MCF 10A (cell line): Measurements from ENCODE around the gene PDE6H. TPM values are rescaled to one million over a fixed set of nuclear protein-coding genes. Genes with fewer than 3 reads are reported as not detected.

Source experiments
- Bru-seq: library from RNA; stranded (reverse); fragments of 400-500 nt; gene quantifications from one replicate; lab custom pipeline; 2021; lab: Mats Ljungman, UMichigan
- BruChase-seq, 2 experiments: library from RNA; stranded (reverse); fragments of 400-500 nt; gene quantifications; one replicate each; lab custom pipeline; 2021; lab: Mats Ljungman, UMichigan
- BruUV-seq: library from RNA; stranded (reverse); fragments of 400-500 nt; replicated peaks from 2 replicates; lab custom pipeline; 2021; lab: Mats Ljungman, UMichigan
- CTCF ChIA-PET: fragments of 300-600 bp; sonication (Branson Sonifier 250); formaldehyde crosslinking; extraction: SDS; loops from one replicate; lab custom pipeline; 2021; ENCODE audit warnings: antibody characterized with exemption, inconsistent platforms; lab: Yijun Ruan, JAX
- POLR2A ChIA-PET: fragments of 300-600, 350-650 bp; sonication (Branson Sonifier 250); formaldehyde crosslinking; extraction: SDS; loops from one replicate; lab custom pipeline; 2020; ENCODE audit warnings: antibody characterized with exemption, inconsistent platforms; lab: Yijun Ruan, JAX
- DNase-seq: peaks from one replicate; pipeline ENCODE4 v3.0.0-alpha.2; 2018; ENCODE audit not compliant: unreplicated experiment
- H3K27ac Mint-ChIP-seq: one replicate; pipeline ENCODE4 v1.8.0; 2022; ENCODE audit warnings: mild to moderate bottlenecking, low read depth, mixed read lengths; ENCODE audit not compliant: unreplicated experiment
- H3K27me3 Mint-ChIP-seq: one replicate; pipeline ENCODE4 v1.8.0; 2022; ENCODE audit warnings: mixed read lengths; ENCODE audit not compliant: insufficient read depth, unreplicated experiment
- H3K36me3 Mint-ChIP-seq: one replicate; pipeline ENCODE4 v1.8.0; 2022; ENCODE audit warnings: mild to moderate bottlenecking, moderate library complexity, mixed read lengths; ENCODE audit not compliant: insufficient read depth, unreplicated experiment
- H3K4me1 Mint-ChIP-seq: one replicate; pipeline ENCODE4 v1.8.0; 2022; ENCODE audit warnings: mixed read lengths; ENCODE audit not compliant: insufficient read depth, unreplicated experiment
- H3K4me3 Mint-ChIP-seq: one replicate; pipeline ENCODE4 v1.8.0; 2022; ENCODE audit warnings: mild to moderate bottlenecking, moderate library complexity, mixed read lengths; ENCODE audit not compliant: unreplicated experiment
- H3K9me3 Mint-ChIP-seq: one replicate; pipeline ENCODE4 v1.8.0; 2022; ENCODE audit warnings: mixed read lengths; ENCODE audit not compliant: unreplicated experiment
- intact Hi-C: fragments of 100-400 bp; cut with micrococcal nuclease; formaldehyde crosslinking; loops from 2 replicates; pipeline ENCODE4 v1.14.1; 2022
- long read RNA-seq: library from polyadenylated mRNA; stranded (forward); transcript quantifications from one replicate; pipeline ENCODE4 v2.0.0, GENCODE V29; 2022
- total RNA-seq: library from RNA; stranded (reverse); gene quantifications from 2 replicates; pipeline ENCODE4 v1.2.3, GENCODE V29; 2022
- TF ChIP-seq, protein P1 (sequence below): fragments of 200-600 bp; IDR thresholded peaks from one replicate; pipeline ENCODE4 v1.8.0; 2022; ENCODE audit warnings: antibody characterized with exemption, mild to moderate bottlenecking; ENCODE audit not compliant: unreplicated experiment

Gene PDE6H
- not detected in 2 replicates for total RNA-seq
- not detected for Bru-seq, nascent RNA
- BruChase-seq, experiment 1, labeled RNA remaining after a 6-hour chase: not detected
- percentile 9 among the genes with signal in this experiment for BruChase-seq, experiment 2, labeled RNA remaining after a 2-hour chase
- long read RNA-seq: 0 reads

DNA sequence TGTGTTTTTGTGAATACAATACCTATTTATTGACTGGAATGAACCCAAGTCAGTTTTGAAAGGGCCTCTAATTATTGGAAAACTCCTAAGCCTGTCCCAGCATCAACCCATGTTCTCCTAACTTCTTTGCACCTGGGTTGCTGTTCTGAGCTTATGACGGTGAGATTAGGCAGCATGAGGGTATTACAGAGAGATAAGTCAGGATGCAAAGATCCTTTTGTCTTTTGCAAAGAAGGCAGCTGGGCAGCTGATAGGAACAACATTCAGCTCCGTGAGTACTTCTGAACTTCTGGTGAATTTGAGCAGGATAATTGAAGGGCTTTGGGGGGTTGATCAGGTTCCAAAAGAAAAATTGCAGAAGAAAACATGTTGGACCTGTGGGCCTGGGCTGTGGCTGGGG lies at the start of gene PDE6H:
PDE6H (plus strand) TSS at position 227 of the 400 bp plus-strand sequence. CDS start 4,971 bp downstream, outside the sequence.
- intact Hi-C loops: no loop called here
- no peaks in the 10 kb centered on the region for H3K36me3 Mint-ChIP-seq
- H3K4me3 Mint-ChIP-seq: no peak within 1 kb of the TSS
- BruUV-seq: no TSS peak
- DNase-seq: no peak
- H3K27ac Mint-ChIP-seq: no peak within 1 kb of the TSS
- ChIA-PET POLR2A (interaction anchor here (1.8 kb wide), 1 partner anchor 15 kb away, joined by 4 read pairs; no protein-coding TSS in a partner anchor), CTCF (interaction anchor here (0.8 kb wide), 1 partner anchor 11 kb away, joined by 3 read pairs; no protein-coding TSS in a partner anchor)
- no peaks in the 10 kb centered on the region for H3K9me3 Mint-ChIP-seq
- H3K4me1 Mint-ChIP-seq: no peaks in the 10 kb centered on the region
- no peaks in the 10 kb centered on the region for H3K27me3 Mint-ChIP-seq
- TF ChIP-seq, protein P1, sequence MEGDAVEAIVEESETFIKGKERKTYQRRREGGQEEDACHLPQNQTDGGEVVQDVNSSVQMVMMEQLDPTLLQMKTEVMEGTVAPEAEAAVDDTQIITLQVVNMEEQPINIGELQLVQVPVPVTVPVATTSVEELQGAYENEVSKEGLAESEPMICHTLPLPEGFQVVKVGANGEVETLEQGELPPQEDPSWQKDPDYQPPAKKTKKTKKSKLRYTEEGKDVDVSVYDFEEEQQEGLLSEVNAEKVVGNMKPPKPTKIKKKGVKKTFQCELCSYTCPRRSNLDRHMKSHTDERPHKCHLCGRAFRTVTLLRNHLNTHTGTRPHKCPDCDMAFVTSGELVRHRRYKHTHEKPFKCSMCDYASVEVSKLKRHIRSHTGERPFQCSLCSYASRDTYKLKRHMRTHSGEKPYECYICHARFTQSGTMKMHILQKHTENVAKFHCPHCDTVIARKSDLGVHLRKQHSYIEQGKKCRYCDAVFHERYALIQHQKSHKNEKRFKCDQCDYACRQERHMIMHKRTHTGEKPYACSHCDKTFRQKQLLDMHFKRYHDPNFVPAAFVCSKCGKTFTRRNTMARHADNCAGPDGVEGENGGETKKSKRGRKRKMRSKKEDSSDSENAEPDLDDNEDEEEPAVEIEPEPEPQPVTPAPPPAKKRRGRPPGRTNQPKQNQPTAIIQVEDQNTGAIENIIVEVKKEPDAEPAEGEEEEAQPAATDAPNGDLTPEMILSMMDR: no peak

DNA sequence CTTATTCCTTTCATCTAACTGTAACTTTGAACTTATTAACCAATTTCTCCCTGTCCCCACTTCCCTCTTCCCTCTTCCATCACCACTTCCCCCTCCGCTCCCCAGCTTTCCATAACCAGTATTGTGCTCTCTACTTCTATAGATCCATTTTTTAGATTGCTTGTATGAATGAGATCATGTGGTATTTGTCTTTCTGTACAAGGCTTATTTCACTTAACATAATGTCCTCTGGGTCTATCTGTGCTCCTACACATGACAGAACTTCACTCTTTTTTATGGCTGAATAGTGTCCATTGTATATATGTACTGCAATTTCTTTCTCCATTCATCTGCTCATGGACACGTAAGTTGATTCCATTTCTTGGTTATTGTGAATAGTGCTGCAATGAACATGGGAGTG lies 48.9 kb upstream of the PDE6H start:
- no peaks in the 10 kb centered on the region for H3K27me3 Mint-ChIP-seq
- H3K36me3 Mint-ChIP-seq: no peaks in the 10 kb centered on the region
- intact Hi-C loops: no loop called here
- no peaks in the 10 kb centered on the region for H3K4me1 Mint-ChIP-seq
- POLR2A ChIA-PET: no interaction called here
- no peak overlapping the region for H3K27ac Mint-ChIP-seq
- CTCF ChIA-PET: interaction anchor here (0.7 kb wide), 1 partner anchor 24 kb away, joined by 3 read pairs; no protein-coding TSS in a partner anchor
- TF ChIP-seq, protein P1: no peak
- no peaks in the 10 kb centered on the region for H3K9me3 Mint-ChIP-seq
- no peak overlapping the region for H3K4me3 Mint-ChIP-seq
- no TSS peak for BruUV-seq
- no peak for DNase-seq

DNA sequence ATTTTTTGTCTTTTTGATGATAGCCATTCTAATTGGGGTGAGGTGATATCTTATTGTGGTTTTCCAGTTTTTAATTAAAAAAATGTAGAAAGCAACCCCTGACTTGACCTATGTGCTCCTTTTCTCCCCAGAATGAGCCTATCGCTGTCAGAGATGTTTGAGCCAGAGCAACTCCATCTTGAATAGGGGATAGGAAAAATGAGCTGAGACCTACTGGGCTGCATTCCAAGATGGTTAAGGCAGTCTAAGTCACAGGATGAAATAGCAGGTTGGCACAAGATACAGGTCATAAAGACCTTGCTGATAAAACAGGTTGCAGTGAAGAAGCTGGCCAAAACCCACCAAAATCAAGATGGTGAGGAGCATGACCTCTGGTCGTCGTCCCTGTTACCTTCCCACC lies 48.3 kb upstream of the PDE6H start:
- CTCF ChIA-PET: no interaction called here
- Mint-ChIP-seq H3K27ac (no peak overlapping the region), H3K4me3 (no peak overlapping the region), H3K27me3 (no peaks in the 10 kb centered on the region), H3K36me3 (no peaks in the 10 kb centered on the region), H3K4me1 (no peaks in the 10 kb centered on the region), H3K9me3 (no peaks in the 10 kb centered on the region)
- intact Hi-C loops: no loop called here
- BruUV-seq: no TSS peak
- TF ChIP-seq, protein P1: no peak
- POLR2A ChIA-PET: no interaction called here
- no peak for DNase-seq

DNA sequence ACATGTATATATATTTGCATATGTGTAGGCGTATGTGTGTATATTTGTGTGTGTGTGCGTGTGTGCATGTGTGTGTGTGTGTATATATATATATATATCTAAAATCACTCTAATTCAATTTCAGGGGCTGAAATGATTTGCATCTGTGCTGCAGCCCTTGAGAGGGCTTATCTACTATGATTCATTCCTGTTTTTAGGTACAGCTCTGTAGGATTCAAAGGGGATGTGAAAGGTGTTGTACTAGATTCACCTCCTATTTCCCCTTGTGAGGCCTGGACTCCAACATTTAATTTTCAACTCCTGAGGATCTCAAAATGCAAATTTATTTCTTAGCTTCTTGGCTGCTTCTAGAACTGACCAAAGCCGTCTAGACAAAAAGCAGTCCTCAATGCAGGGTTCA lies 45.6 kb upstream of the PDE6H start:
- no peak for DNase-seq
- Mint-ChIP-seq H3K9me3 (no peaks in the 10 kb centered on the region), H3K4me3 (no peak overlapping the region), H3K27me3 (no peaks in the 10 kb centered on the region), H3K36me3 (no peaks in the 10 kb centered on the region), H3K27ac (no peak overlapping the region), H3K4me1 (no peaks in the 10 kb centered on the region)
- intact Hi-C loops: no loop called here
- CTCF ChIA-PET: interaction anchor here (0.7 to 2.2 kb wide), 2 partner anchors 10 to 295 kb away, joined by 5 to 6 read pairs; no protein-coding TSS in a partner anchor
- POLR2A ChIA-PET: interaction anchor here (0.7 to 0.9 kb wide), 3 partner anchors 21 to 799 kb away, joined by 3 read pairs; no protein-coding TSS in a partner anchor
- BruUV-seq: no TSS peak
- TF ChIP-seq, protein P1: no peak
